Activated naive CD4-positive, alpha-beta T cell treated with anti-CD3 and anti-CD28 coated beads for 36 hours (primary cell): Measurements from ENCODE around the gene PIGQ. TPM values are rescaled to one million over a fixed set of nuclear protein-coding genes. Genes with fewer than 3 reads are reported as not detected.
A peak's percentile ranks its signal among the peaks of the same experiment; 100 is the strongest.

Experiments
- CTCF ChIA-PET: fragments of 350-600 bp; sonication (Branson Sonifier 250); formaldehyde crosslinking; loops from one replicate; lab custom pipeline; 2021; ENCODE audit warnings: antibody characterized with exemption; lab: Charles Lee
- DNase-seq: peaks from one replicate; pipeline ENCODE4 v3.0.0-alpha.2; 2020
- H3K27ac Mint-ChIP-seq: one replicate; pipeline ENCODE4 v1.8.0; 2021; ENCODE audit warnings: mild to moderate bottlenecking, mixed read lengths
- H3K27me3 Mint-ChIP-seq: one replicate; pipeline ENCODE4 v1.8.0; 2021; ENCODE audit warnings: low read depth, mixed read lengths
- H3K36me3 Mint-ChIP-seq: one replicate; pipeline ENCODE4 v1.8.0; 2021; ENCODE audit warnings: low read depth, mixed read lengths
- H3K4me1 Mint-ChIP-seq: one replicate; pipeline ENCODE4 v1.8.0; 2021; ENCODE audit warnings: low read depth, mixed read lengths
- H3K4me3 Mint-ChIP-seq: one replicate; pipeline ENCODE4 v1.8.0; 2021; ENCODE audit warnings: mild to moderate bottlenecking, moderate library complexity, mixed read lengths
- H3K9me3 Mint-ChIP-seq: one replicate; pipeline ENCODE4 v1.8.0; 2021; ENCODE audit warnings: mixed read lengths
- intact Hi-C: fragments of 100-400 bp; cut with micrococcal nuclease; formaldehyde crosslinking; loops from one replicate; pipeline ENCODE4 v1.15.1; 2023
- total RNA-seq, 2 experiments: library from RNA; stranded (reverse); gene quantifications; one replicate each; pipeline ENCODE4 v1.2.3, GENCODE V29; 2021

PIGQ gene
- total RNA-seq, 2 experiments from 2014 or later: 18.6 to 19.2 TPM

GRCh38 chr16:560701-561412 is 8.9 kb upstream of the PIGQ start:
- Mint-ChIP-seq H3K4me1 (no peaks in the 10 kb centered on the region), H3K4me3 (no peak overlapping the region)
- DNase-seq: no peak

GRCh38 chr16:561413-561794 is 8.4 kb upstream of the PIGQ start:
- no peak overlapping the region for H3K27ac Mint-ChIP-seq

More at GRCh38 chr16:560701-561412, 8.9 kb upstream of the PIGQ start:
- intact Hi-C loops: no loop called here
- Mint-ChIP-seq H3K36me3 (no peaks in the 10 kb centered on the region), H3K27me3 (peaks cover 2% of the 10 kb centered on the region), H3K9me3 (no peaks in the 10 kb centered on the region), H3K27ac (no peak overlapping the region)
- CTCF ChIA-PET: no interaction called here

GRCh38 chr16:561957-562938 is 7.5 kb upstream of the PIGQ start:
- intact Hi-C loops: no loop called here
- CTCF ChIA-PET: no interaction called here
- H3K4me3 Mint-ChIP-seq: no peak overlapping the region

More at GRCh38 chr16:561413-561794, 8.4 kb upstream of the PIGQ start:
- Mint-ChIP-seq H3K36me3 (no peaks in the 10 kb centered on the region), H3K4me3 (no peak overlapping the region), H3K4me1 (peaks cover under 1% of the 10 kb centered on the region), H3K9me3 (no peaks in the 10 kb centered on the region), H3K27me3 (peaks cover 2% of the 10 kb centered on the region)
- CTCF ChIA-PET: no interaction called here
- DNase-seq: no peak
- intact Hi-C loops: no loop called here

GRCh38 chr16:563072-563644 is 6.6 kb upstream of the PIGQ start:
- Mint-ChIP-seq H3K27me3 (peaks cover 2% of the 10 kb centered on the region), H3K36me3 (no peaks in the 10 kb centered on the region), H3K4me1 (peaks cover 10% of the 10 kb centered on the region), H3K4me3 (no peak overlapping the region), H3K9me3 (no peaks in the 10 kb centered on the region), H3K27ac (no peak overlapping the region)
- CTCF ChIA-PET: no interaction called here
- intact Hi-C loops: no loop called here
- DNase-seq: no peak

More at GRCh38 chr16:561957-562938, 7.5 kb upstream of the PIGQ start:
- H3K27me3 Mint-ChIP-seq: peaks cover 2% of the 10 kb centered on the region
- no peaks in the 10 kb centered on the region for H3K9me3 Mint-ChIP-seq
- DNase-seq: no peak
- no peak overlapping the region for H3K27ac Mint-ChIP-seq
- H3K36me3 Mint-ChIP-seq: no peaks in the 10 kb centered on the region
- peaks cover 9% of the 10 kb centered on the region for H3K4me1 Mint-ChIP-seq

GRCh38 chr16:564690-565418 is 4.9 kb upstream of the PIGQ start:
- Mint-ChIP-seq H3K36me3 (no peaks in the 10 kb centered on the region), H3K4me1 (peaks cover 17% of the 10 kb centered on the region), H3K27ac (no peak overlapping the region), H3K27me3 (no peaks in the 10 kb centered on the region), H3K4me3 (no peak overlapping the region), H3K9me3 (no peaks in the 10 kb centered on the region)
- no peak for DNase-seq
- CTCF ChIA-PET: no interaction called here
- intact Hi-C loops: no loop called here

- Mint-ChIP-seq H3K4me3 (no peak overlapping the region), H3K27ac (no peak overlapping the region), H3K36me3 (no peaks in the 10 kb centered on the region), H3K9me3 (no peaks in the 10 kb centered on the region), H3K27me3 (no peaks in the 10 kb centered on the region), H3K4me1 (peaks cover 18% of the 10 kb centered on the region)
- CTCF ChIA-PET: no interaction called here
- intact Hi-C loops: loop anchor here (2.0 kb wide), 1 partner anchor 23 kb away; no protein-coding TSS in a partner anchor
- DNase-seq: no peak
These were observed 4.1 kb upstream of the PIGQ start for GRCh38 chr16:565419-566330.

DNA sequence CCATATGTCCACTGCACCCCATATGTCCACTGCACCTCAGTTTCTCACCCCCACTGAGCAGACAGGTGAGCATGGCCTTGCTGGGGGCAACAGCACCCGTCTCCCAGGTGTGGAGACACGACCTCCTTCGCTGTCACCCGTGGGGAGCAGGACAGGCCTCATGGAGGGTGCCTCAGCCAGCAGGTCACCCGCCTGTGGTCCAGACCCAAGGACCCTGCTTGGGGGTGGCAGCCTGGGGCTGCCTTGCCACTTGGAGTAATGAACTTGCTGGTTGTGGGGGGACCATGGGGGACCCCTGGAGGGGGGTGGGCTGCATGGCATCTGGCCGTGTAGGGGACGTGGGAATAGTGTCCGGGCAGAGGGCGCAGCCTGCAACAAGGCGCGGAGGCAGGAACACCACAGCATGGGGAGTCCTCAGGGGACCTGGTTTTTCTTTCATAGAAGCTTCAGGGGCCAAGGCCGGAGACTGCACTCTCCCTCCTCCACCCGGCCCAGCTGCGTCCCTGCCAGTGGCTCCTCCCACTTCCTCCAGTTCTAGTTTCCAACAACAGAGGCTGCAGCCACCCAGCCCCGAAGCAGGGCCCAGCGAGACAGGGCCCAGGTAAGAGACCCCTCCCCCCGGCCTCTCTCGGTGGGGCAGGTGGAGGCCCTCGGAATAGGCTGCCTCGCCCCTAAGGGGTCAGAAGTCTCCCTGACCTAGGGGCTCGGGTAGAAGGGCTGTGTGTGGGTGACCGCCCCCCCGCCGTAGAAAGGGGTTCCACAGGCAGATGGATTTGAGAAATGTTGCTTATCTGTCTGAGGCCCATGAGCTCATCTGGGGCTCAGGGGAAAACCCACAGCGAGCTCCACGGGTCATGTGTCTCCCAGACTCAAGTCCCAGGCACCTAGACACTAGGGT is 3.0 kb upstream of the PIGQ start, which contains the start of gene NHLRC4:
Gene NHLRC4 (plus strand): TSS at position 531 of the 898 bp plus-strand sequence. CDS start 1,043 bp downstream, outside the sequence.
- peak within 1 kb of the TSS; percentile 39 for H3K4me3 Mint-ChIP-seq
- CTCF ChIA-PET: interaction anchor here (1.0 kb wide), 1 partner anchor 13 kb away, joined by 4 read pairs; no protein-coding TSS in a partner anchor
- H3K36me3 Mint-ChIP-seq: no peaks in the 10 kb centered on the region
- no peaks in the 10 kb centered on the region for H3K9me3 Mint-ChIP-seq
- peak; percentile 74 for DNase-seq
- peaks cover 28% of the 10 kb centered on the region for H3K4me1 Mint-ChIP-seq
- no peaks in the 10 kb centered on the region for H3K27me3 Mint-ChIP-seq
- H3K27ac Mint-ChIP-seq: peak within 1 kb of the TSS; percentile 78
- intact Hi-C loops: loop anchor here (2.0 kb wide), 1 partner anchor 22 kb away; no protein-coding TSS in a partner anchor

DNA sequence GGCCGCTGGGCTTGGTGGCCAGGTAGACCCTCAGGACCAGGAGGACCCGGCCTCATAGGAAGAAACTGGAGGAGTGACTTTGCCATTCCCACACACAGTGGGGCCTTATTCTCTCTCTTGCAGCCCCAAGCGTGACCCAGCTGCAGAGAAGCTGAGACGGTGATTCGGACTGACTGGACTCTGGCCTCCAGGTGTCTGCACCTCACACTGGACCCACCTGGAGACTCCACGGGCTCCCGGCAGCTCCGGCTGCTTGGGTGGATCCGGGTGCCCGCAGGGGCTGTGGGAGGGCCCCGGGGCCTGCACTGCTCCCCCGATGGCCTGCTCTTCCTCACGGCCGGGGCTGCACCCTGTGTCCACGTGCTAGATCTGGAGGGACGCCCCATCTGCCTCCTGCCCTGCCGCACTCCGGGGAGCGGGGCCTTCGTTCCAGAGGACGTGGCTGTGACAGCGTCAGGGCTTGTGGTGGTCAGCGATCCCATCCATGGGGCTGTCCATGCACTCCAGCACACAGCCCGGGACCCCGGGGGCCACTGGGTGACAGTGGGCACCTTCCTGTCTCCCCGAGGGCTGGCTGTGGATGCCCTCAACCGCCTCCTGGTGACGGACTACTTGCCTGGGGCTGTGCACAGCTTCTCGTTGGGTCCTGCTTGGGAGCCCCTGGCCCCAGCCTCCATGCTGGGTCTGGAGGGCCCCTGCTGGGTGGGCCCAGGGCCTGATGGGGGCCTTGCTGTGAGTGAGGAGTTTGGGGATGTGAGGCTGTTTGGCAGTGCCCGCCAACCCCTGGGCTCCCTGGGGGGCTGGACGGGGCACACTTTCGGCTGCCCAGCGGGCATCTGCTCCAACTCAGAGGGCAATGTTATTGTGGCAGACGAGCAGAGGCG is 2.2 kb upstream of the PIGQ start:
- Mint-ChIP-seq H3K4me1 (peaks cover 29% of the 10 kb centered on the region), H3K9me3 (no peaks in the 10 kb centered on the region), H3K36me3 (no peaks in the 10 kb centered on the region), H3K4me3 (peak overlapping the region; percentile 39), H3K27ac (peak overlapping the region; percentile 78), H3K27me3 (no peaks in the 10 kb centered on the region)
- intact Hi-C loops: loop anchor here (2.0 kb wide), 1 partner anchor 21 kb away; no protein-coding TSS in a partner anchor
- no peak for DNase-seq
- CTCF ChIA-PET: interaction anchor here (1.0 kb wide), 1 partner anchor 12 kb away, joined by 4 read pairs; no protein-coding TSS in a partner anchor

- Mint-ChIP-seq H3K4me1 (peaks cover 29% of the 10 kb centered on the region), H3K27me3 (no peaks in the 10 kb centered on the region), H3K9me3 (no peaks in the 10 kb centered on the region), H3K27ac (peak overlapping the region; percentile 90), H3K4me3 (peak overlapping the region; percentile 86), H3K36me3 (no peaks in the 10 kb centered on the region)
- DNase-seq: no peak
- CTCF ChIA-PET: no interaction called here
- intact Hi-C loops: loop anchor here (1.0 kb wide), 1 partner anchor 41 kb away; the partner anchor contains the start of gene CAPN15
These were observed 1.1 kb upstream of the PIGQ start for GRCh38 chr16:568401-569258.
